Cortex of kidney (tissue), 1 donor: ENCODE measurements around the gene SLC13A5.
"Not testable (repeated sequence)": the region's sequence is repeated elsewhere in the genome, so short reads cannot be mapped to it uniquely, and the experiment has no call there.

Source experiments
- DNase-seq: peaks from one replicate; lab custom pipeline; 2025; lab: John Stamatoyannopoulos, UW

The SLC13A5 gene

DNA sequence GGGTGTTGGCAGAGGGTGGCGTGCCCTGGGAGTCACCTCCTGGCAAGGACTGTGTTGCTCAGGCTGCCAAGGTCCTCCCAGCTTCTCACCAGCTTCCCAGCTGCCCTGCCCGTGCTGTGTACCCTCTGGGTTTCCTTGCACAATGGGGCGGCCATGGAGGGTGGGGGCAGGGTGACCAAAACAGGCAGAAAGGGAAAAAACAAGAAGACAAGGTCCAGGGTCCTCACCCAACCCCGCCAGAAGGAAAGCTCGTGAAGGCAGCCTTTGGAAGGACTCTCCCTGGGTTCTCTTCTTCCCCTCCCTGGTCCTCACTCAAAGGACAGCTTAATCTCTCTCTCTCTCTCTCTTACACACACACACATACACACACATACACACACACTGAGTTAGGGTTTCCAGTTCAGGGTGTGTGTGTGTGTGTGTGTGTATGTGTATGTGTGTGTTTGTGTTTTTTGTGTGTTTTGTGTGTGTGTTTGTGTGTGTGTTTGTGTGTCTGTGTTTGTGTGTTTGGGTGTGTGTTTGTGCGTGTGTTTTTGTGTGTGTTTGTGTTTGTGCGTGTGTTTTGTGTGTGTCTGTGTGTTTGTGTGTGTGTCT, 2.0 kb downstream of the SLC13A5 start:
- DNase-seq: no peak

GRCh38 chr17:6710317-6710716, 2.9 kb downstream of the SLC13A5 start:
- no peak for DNase-seq

- no peak for DNase-seq
Measured at GRCh38 chr17:6708357-6708961, 4.7 kb downstream of the SLC13A5 start.

DNA sequence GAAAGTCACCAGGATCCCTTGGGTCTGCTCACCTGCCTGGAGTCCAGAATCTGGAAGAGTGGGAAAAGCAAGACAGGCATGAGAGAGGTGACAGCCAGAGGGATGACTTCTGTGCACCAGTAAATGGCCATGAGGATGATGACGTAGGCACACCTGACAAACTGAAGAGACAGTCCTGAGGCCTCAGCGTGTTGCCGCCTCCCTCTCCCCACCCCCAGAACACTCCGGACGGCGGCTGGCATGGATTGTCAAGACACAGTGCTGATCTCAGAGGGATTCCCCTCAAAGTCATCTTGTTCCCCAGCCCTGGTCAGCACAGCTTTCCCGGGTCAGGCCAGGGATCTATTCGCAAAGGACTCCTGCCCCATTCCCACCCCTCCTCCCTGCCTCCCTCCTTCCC, 6.2 kb downstream of the SLC13A5 start:
- no peak for DNase-seq

- DNase-seq: no peak
Measured at GRCh38 chr17:6706499-6706898, 6.7 kb downstream of the SLC13A5 start.

DNA sequence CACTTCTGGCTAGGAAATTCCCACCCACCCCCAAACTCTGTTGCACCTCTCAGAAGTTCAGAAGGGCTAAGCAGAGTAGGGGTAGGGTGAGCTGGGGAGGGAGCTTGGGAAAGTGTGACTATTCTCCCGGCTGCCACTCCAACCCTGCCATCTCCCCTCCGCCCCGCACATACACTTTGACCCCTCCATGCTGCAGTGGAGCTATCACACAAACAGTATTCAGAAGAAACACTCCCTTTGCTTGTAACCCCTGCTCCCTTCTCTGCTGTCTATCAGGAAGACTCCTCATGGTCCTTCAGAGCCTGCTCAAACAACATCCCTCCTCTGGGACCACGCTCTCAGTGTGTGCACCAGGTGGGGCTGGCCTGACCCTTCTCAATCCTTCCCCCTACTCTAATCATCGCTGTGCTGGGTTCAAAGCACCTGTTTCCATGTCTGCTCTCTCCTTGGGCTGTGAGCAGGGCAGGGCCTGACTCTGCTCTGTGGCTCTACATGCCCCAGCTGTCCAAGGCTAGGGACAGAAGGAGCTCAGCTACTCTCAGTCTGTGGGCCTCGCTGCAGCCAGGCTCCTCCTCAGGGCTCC, 8.6 kb downstream of the SLC13A5 start:
- no peak for DNase-seq

GRCh38 chr17:6703751-6704150, 9.4 kb downstream of the SLC13A5 start:
- DNase-seq: no peak

DNA sequence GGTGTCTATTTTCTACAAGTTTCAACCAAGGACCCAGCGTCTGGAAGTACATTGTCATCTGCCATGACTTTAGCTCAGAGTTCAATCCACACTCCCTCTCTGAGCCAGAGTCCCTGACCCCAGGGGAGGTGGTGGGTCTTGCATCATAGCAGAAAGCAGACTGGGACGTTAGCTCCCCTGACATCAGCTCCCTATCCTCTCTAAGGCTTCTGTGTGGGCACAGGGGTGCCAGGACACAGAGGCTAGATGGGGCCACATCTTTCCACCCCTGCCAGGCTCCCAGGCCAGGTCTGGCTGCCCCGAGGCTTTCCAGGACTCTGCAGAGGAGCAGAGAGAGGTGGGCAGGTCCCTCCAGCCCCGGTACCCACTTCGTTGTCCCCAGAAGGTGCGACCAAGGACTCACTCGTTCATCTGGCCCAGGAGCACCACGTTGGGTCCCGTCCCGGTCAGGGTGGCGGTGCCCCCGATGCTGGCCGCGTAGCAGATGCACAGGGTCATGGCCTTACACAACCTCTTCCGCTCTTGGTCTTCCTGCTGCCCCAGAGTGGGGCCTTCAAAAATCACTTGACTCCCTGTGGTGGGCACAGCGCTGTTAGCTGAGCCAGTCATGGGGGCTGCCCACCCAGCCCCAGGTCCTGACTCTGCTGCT, 10.5 kb downstream of the SLC13A5 start:
- no peak for DNase-seq

DNA sequence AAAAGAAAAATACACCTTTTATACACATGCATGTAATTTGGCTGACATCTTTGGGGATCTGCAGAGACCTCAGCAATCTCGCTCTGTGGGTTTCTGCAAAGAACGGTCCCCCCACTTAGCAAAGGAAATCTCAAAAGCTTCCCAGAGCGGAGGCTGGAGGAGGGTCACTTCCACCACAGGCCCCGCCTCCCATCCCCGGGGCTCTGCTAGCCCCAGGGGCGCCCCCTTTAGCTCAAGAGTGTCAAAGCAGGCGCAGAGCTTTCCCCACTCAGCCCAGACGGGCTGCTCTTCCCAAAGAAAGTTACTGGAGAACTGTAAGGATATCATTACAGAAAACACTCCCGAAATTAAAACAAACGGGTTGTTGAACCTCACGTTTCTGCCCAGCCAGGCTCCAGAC, 11.4 kb downstream of the SLC13A5 start:
- no peak for DNase-seq

- DNase-seq: no peak
Measured at GRCh38 chr17:6700948-6701307, 12.2 kb downstream of the SLC13A5 start.

GRCh38 chr17:6699997-6700947, 12.9 kb downstream of the SLC13A5 start:
- DNase-seq: no peak

- DNase-seq: no peak
Measured at GRCh38 chr17:6698004-6698403, 15.2 kb downstream of the SLC13A5 start.

DNA sequence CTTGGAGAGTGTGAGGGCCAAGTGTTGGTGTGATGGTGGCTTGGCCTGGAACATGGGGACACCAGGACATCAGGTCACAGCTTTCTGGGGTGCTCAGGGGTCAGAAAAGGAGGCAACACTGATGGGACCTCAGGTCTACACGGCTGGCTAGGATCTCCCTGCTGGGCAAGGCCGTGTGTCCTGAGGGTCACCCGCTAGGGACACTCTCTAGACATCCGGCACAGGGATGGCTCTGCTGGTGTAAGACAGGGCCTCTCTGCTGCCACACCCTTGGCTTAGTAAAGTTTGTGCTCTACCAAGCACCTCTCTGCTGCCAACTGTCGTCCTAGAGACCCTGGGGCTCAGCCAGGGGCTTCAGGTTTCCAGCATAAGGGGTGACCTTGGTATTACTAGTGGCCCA, 16.3 kb downstream of the SLC13A5 start:
- no peak for DNase-seq

DNA sequence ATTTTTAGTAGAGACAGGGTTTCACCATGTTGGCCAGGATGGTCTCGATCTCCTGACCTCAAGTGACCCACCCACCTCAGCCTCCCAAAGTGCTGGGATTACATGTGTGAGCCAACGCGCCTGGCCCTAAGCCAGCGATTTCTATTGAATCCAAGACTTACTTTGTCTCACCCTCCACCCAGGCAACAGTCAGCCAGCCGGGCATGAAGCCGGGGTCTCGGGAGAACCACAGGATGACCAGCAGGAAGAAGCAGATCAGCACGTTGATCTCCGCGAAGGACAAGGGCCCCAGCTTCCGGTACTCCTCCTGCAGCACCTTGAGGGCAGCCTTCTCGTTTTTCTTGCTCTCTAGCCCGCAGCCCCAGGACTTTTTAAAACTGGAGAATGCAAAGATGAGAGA, 17.6 kb downstream of the SLC13A5 start:
- no peak for DNase-seq

DNA sequence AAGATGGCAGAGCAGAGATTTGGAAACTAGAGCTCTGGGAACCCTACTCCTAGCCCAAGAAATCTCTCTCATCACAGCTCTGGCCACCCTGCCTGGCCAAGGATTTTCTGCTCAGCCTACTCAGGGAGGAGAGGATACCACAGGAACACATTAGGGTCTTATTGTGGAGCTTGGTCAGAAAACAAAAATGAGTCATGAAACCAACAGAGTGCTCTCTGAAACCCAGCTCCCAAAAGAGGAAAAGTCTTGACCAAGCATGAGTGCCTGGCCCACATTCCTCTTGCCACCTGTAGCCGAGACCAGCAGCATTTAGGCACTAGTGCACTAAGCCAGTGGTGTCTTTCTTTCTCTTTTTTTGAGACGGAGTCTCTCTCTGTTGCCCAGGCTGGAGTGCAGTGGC, 18.1 kb downstream of the SLC13A5 start:
- no peak for DNase-seq

DNA sequence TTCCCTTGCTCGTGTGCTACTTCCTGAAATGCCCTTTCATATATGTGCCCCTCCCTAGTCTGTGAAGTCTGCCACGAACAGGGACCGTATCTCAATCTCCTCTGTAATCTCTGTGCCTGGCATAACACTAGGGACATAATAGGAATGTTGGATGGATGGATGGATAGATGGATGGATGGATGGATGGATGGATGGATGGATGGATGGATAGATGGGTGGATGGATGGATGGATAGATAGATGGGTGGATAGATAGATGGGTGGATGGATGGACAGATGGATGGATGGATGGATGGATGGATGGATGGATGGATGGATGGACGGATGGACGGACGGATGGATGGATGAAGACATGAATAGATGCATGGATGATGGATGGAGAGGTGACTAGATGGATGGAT, 21.2 kb downstream of the SLC13A5 start:
- DNase-seq: not testable (repeated sequence)

- DNase-seq: no peak
Measured at GRCh38 chr17:6691546-6691945, 21.6 kb downstream of the SLC13A5 start.

DNA sequence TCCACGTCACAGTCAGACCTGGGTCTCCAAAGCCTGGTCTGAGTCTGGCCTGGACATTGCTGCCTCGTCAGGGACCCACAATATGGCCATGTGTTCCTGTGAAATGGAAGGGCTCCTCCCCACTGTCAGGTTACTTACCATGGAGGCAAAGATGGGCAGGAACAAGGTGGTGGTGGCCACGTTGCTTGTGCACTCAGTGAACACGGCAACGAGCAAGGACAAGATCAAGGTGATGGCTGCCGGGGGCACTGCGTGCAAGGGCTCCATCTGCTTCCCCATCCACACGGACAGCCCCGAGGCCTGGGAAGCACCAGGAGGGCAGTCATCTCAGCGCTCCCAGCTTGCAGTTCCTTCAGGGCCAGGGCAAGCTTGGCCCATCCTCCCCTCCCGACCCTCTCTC, 22.5 kb downstream of the SLC13A5 start:
- DNase-seq: no peak

DNA sequence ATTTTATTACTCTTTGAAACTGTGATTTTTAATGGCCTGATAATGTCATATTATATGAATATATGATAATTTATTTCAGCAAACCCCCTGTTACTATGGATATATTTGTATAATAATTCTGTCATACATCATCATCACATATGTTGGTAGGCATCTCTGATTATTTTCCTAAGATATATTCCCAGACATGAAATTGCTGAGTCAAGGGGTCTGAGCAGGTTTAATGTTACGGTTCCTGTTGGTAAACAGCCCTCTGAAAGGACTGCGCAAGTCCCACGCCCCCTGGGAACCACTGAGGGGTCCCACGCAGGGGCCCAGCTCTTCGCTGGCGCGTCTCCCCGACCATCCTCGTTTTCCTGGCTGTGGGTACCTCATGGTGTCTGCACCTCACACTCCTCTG, 24.2 kb downstream of the SLC13A5 start:
- DNase-seq: no peak

DNA sequence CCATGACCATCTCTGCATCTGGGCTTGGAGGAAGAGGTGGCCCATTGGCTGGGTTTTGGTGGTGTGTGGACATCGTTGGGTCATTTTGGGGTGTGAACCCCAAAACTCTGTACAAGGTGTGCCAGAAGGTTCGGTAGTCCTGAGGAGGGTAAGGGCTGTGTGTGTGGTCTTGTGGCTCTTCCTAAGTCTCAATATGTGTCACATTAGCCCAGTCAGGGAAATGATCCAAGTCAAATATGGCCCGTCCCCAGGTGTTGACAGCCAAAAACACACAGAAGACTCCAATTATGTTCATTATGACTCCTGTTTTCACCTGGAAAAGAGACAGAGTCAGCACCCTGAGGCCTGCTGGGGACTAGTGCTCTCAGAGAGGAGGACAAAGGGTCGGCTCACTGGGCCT, 27.1 kb downstream of the SLC13A5 start:
- no peak for DNase-seq

DNA sequence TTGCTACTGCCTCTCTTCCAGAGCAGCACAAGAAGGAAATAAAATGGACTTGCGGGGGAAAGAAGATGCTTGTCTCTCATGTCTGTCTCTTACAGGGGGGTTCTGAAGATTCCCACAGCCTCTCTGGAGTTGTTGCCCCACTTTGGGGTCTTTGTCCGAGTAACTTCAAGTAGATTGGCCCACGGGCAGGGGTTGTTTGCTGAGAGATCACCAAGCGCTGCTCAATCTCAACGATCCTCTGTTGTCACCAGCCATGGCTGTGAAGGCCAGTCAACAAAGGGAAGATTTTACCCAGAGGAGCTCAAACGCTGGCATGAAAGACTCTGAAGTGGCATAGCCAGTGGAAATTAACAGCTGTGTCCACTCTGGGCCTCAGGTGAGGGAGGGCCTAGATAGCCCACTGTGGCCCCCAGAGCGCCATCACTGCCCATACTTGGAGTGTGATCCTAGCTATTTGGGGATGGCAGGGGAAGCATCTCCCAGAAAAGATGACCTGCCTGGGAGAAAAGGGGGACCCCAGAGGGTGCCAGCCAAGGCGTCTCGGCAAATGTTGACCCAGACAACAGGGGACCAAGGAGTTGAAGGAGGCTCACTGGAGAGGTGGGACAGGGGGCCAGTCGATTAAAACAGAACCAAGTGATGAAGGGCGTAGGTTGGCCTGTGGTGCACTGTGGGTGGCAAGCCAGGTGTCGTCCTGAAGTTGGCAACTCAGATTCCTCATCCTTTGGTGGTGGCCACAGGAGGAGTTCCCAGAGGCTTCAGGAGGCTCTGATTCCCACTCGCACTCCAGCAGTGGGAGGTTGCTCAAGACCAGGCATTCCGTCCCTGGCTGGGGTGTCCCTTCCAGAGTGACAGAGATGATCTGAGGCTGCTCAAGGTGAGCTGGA, 28.0 kb downstream of the SLC13A5 start:
- DNase-seq: no peak
